GM19395 (cell line): Measurements from ENCODE around the gene HOXD12.

Experiments
- ATAC-seq: cut with Tn5 transposase; IDR thresholded peaks from one replicate; pipeline ENCODE4 v1.9.1; 2021; ENCODE audit warnings: mild to moderate bottlenecking, moderate library complexity; ENCODE audit not compliant: unreplicated experiment

Gene HOXD12, protein sequence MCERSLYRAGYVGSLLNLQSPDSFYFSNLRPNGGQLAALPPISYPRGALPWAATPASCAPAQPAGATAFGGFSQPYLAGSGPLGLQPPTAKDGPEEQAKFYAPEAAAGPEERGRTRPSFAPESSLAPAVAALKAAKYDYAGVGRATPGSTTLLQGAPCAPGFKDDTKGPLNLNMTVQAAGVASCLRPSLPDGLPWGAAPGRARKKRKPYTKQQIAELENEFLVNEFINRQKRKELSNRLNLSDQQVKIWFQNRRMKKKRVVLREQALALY

DNA sequence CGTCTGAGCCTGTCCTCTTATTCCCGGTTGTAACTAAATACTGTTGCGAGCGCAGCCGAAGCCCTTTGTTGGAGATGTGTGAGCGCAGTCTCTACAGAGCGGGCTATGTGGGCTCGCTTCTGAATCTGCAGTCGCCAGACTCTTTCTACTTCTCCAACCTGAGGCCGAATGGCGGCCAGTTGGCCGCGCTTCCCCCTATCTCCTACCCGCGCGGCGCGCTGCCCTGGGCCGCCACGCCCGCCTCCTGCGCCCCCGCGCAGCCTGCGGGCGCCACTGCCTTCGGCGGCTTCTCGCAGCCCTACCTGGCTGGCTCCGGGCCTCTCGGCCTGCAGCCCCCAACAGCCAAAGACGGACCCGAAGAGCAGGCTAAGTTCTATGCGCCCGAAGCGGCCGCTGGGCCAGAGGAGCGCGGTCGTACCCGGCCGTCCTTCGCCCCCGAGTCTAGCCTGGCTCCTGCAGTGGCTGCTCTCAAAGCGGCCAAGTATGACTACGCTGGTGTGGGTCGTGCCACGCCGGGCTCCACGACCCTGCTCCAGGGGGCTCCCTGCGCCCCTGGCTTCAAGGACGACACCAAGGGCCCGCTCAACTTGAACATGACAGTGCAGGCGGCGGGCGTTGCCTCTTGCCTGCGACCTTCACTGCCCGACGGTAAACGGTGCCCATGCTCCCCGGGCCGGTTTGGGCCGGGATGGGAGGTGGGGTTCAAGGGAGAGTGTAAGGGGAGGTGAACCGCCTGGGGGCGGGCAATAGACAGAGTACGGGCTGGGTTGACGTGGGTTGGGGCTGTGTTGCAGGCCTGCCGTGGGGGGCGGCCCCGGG is at the start of gene HOXD12:
Gene HOXD12, plus strand, starts transcription at position 68 of the 819 bp plus-strand sequence. Its CDS starts 7 bp downstream, at position 75.
- no peak for ATAC-seq

DNA sequence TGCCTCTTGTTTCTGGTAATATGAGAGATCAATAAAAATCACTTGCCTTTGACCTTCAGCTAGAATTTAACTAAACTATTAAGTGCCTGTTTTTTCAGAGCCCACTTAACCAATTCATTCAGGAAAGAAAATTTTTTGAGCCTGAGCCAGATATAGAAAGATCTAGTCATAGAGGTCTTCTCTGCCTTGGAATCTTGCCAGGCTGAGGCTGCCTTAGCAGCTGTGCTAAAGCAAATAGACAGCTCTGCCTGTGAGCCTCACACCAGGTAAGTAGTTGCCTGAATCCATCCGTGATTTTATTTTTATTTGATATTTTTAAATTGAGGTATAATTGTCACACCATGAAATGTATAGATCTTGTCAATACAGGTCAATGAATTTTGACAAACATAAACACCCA is 43.2 kb upstream of the HOXD12 start:
- ATAC-seq: no peak

DNA sequence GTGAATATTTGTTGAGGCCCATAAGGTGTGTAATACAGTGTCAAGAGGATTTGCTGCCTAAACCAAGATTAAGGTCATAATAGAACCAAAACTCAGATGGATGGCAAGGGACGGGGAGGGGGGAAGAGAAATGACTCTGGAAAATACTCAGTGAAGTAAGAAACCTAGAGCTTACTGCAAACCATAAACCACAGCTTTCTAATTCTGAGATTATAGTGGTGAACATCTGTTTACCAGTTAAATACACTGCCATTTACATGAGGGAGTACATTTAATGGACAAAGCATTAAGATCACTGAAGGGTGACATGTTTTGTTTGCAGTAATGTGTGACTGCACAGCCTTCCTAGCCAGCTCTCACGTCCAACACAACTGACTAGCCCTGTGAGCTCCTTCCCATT is 35.6 kb upstream of the HOXD12 start:
- no peak for ATAC-seq

DNA sequence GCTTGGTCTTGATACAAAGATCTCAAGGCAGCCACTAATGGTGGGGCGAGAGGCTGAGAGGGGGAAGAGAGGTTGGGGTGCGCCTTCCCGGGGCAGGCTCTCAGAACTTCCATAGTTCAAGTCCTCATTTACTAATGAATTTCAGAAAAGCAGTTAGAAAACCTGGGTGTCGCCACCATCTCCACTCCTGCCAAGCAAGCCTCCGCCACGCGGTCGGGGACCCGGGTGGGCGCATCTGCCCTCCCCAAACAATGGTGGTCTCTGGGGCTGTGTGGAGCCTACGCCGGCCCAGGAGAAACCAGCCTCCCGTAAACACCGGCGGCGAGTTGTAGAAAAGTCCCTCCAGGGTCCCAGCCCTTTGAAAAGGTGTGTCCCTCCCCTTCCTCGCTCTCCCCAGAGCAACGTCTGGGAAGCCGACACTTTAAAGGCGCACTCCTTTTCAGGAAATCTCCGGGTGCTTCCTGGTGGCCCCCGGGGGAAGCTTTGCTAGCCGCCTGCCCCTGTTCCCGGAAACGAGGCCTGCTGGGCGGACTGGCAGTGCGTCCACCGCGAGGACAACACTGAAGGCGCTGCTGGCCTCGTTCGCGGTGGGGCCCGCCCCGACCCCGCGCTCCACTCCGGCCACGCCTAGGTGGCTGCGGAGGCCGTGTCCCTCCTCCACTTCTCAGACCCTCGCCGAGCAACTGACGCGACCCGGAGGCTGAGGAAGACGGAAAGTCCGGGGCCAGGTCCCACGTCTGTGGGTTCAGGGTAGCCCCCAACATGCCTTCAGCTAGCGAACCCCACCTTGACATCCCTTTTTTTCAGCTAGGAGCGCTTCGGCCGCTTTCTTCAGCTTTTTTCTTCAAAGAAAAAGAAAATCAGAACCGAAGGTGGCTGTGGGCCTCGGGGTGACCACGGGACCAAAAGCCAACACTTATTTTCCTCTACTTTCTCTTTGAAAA is 32.7 kb upstream of the HOXD12 start:
- ATAC-seq: no peak

DNA sequence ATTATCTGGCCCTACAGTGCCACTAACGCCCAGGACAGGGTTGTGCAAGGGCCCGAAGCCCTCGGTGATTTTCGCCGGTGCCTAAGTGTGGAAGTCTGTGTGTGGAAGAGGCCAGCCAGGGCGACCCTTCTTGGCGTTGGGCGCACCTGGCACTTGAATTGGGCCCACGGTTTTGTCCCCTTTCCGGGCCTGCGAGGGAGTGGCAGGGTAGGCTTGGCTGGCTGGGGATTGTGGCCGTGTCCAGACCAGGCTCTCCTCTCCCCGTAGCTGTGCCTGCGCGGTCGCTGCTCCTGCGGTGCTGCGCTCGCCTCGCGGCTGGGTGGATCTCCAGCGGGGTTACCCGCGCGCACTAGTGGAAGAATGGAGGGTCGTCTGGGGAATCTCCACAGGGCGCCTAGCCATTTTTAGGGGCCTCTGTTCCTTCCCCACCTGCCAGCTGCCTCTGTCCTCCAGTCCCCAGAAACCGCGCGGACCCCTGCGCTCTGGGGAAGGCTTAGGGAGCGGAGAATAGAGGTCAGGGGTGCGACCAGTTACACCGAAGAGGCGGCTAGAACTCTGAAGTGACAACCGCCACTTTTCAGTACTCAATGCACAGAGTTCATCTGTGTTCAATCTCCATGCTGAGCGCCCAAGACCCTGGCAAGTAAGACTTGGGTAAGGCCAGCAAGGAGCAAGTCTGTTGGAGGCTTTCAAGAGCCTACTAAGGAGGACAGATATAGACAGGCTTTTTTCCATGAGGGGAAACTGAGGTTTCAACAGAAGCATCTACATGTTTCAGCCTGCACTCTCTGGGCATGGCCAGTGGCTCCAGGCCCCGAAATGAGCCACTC is 31.8 kb upstream of the HOXD12 start:
- no peak for ATAC-seq

DNA sequence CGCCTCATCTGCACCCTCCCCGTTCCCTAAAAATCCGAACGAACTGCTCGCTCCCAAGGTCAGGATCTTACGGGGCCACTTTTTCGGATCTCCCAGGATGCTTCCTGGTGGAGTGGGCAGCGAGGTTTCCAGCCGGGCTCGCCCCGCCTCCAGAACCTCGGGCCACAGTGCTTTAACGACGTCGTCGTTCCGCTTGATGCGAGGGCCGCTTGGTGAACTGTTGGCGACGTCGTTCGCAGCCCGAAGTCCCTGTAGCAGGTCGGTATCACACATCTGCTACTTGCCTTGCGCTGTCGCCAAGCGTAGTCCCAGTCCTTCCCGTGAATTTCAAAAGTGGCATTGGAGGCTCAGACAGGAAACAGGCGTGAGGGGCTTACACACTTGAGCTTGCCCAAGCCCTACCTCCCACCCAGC is 31.2 kb upstream of the HOXD12 start:
- ATAC-seq: no peak

DNA sequence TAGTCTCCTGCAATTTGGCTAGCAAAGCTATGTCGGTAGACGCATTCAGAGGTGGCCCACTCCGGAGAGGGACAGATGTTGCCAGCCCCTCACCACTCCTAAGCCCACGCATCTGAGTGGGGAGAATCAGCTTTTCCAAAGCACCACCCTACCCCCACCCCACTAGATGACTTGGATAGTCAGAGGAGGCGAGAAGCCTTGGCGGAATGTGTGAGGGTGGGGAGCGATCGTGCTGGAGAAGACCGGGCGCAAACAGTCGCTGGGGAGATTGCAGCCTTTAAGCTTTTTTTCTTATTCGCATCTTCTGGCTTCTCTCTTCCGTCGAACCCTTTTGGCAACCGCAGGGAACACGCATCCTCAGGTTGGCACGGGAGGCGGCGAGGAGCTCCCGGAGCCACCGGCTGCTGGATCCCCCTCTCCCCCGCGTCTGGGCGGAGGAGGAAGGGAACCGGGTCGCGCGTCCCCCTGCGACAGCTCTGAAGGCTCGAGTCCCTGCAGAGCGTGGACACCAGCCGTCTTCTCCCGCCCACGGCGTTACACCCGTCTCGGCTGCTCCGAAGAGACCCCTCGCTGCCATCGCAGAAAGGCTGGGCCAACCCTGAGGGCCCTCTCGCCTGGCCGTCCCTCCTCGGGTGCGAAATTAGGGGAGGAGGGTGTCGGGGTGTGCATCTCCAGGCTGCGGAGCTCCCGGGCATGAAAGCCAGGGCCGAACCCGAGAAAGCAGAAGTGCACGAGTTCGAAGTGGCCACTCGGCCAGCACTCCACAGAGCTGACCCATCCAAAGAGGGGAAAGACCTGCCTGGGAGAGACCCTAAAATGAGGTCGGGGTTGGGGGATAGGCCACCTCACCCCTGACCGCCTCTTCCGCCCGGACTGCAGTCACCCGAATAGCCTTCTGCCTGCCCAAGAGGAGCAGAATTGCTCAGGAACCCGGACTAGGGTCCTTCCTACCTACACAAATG is 28.0 kb upstream of the HOXD12 start:
- ATAC-seq: no peak

DNA sequence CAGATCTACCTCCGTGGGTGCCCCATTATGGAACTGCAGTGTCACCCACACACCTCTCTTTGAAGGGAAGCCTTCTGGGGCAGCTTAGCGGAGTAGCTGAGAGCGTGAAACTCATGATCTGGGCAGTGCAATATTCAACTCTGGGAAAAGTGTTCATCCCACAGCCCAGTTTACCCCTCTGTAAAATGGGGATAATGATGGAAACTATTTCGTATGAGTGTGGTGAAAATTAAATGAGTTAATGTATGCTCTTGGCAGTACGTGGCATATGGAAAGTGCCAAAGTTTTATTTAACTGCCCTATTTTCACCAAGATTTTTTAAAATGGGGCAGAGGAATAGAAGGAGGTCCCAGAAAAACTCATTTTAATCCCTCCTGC is 27.3 kb upstream of the HOXD12 start:
- no peak for ATAC-seq

DNA sequence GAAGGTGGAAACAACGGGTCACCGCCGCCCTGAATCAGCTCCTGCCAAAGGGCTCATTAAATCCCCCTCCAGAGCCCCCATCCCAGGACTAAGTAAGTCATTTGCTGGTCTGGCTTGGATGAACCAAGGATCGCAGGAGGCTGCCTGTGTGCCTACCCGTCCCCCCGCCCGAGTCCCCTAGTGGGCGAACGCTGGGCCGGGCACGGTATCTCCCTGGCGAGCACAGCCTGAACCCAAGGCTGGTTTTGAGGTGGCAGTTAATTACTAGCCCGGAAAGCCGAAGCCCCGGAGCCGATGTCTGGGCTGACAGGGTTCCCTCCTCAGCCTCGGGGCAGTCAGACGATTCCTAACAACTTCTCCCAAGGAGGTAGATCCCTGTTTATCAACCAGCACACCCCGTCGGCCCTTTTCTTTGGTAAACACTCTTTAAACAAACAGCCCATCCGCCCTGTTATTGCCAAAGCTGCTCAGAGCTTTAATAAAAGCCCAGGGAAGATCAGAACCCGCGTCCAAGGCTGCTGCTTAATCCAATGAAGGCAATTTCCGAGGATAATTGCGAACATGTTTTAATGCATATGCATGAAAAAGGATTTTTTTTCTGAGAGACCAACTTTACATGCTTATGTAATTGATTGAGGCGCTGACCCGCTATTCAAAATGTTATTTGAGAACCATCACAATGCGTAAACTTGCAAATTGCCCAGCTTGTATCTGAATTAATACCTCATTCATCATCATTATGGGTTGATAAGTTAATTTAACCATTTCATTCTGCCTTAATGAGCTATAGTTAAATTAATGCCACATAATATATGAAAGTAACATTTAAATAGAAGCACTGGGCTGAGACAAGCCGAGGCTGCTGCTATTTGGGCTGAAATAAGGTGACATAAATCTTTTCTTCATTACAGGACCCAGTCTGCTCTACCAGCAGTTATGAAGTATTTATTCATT is 26.4 kb upstream of the HOXD12 start:
- ATAC-seq: no peak

DNA sequence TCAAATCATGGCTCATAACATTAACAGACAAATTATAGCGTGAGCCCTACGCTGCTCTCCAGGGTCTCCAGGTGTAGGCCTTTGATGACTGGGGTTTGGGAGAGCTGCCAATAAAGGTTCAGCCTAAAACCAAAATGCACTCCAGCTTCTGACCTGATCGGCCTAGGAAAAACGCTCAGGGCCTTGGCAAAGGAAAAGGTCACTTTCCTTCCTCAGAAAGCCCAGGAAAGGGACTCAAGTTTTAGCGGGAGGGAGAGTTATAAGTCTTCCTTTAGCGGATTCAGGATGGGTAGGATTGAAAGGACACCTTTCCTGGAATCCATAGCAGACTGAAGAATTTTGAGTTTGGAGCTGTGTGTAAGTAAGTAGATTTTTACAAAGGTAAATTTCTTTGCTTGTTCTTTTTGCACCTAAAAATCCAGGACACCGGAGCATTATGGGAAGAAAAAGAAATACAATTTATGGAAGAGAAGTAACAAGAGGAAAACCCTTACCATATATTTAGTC is 24.6 kb upstream of the HOXD12 start:
- no peak for ATAC-seq

DNA sequence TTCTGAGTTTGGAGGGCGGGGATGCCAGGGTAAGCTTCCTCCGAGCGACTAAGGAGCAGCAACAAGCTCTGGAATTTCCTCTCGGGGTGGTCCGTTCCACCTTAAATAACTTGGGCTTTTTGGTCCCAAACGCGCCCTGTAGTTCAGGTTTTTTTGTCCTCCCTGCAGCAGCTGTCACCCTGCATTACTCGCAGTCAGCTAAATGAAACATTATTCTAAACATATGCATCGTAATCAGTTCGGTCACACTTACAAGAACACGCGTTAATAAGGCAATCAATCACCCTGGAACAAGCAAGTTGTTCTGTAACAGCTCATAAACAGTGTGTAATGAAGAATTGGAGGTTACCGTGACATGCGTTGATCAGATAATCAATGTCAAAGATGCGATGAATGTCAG is 24.1 kb upstream of the HOXD12 start:
- ATAC-seq: no peak

DNA sequence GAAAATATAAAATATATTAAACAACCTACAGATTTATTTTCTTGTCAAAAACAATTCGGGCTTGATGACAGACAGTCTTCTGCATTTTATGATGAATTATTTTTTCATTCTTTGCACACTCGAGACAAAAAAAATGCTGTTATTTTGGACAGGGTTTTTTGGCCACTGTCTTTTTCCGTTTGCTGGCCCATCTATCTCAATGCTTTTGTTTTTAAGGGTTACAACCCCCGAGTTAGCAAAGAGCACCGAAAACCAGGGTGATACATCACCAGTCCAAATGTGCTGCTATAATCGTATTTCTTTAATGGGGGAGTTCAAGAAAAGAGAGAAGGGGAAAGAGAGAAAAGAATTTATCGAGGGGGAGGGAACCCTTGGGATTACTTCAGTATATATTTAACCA is 23.5 kb upstream of the HOXD12 start:
- ATAC-seq: no peak

DNA sequence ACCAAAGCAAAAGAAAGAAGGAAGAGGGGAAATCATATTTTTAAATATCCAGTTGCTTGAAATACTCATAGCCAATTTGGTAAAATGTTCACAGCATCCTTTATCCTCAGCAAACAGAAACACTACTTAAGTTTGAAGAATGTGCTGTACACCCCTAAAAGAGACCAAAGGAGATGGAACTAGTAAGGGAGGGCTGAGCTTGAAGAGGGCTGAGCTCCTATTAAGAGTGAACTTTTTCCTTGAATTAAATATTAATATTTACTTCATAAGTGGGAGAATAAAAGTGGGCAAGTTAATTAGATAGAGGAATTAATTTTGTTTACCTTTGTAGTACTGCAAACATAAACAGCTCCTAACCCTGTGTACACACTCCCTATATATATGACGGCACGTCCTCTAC is 22.8 kb upstream of the HOXD12 start:
- ATAC-seq: no peak

DNA sequence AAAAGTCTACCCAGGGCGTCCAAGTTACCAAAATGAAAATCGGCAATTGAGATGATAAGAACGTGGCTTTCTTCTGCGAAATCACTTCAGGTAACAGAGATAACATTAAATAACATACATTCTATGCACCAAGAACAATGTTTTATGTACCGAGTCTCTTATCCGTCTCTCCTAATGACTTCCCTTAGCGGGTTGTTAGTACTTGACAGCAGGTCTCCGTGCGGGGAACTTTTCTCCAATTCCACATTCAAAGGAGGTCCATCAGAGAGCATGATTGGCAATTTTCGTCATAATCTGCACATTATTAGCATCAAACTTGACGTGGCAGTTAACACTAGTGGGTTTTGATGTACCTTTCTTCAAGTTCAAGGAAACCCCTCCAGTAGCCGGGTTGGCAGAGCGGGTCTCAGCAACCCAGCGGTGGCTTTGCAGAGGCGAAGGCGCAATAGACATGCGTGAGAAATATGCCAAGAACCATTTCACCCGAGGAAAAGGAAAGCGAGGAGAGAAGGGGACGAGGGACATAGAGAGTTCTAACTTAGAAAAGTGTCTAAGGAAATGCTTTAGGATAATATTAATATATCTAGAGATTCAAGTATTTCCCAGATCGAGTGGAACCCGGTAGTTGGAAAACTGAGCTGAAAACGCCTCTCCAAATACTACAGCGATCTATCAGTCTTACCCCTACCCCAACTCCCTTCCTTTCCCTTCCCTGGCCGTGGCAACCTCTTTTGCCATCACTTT is 20.9 kb upstream of the HOXD12 start:
- ATAC-seq: no peak

DNA sequence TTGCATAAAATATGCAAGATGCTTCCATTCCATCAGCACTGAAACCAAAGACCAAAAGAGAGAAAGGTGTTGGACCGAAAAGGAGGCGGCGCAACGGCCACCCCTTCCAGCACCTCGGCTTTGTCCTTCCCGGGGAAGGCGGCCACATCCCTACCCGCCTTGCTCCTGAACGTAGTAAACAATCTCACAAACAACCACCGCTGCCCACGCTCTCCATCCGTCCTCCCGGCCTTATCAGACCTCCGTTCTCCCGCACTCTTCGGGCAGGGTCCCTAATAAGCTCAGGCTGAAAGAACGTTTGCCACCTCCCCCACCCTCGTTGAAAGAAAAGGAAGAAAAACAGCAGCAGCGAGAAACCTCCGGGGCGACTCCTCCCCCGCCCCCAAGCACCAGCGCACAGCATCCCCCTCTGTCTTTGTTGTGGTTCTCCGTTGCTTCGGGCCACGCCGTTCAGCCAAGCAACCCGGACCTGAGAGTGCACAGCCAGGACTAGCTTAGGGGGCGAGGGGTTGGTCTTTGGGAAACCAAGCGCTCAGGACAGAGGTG is 20.2 kb upstream of the HOXD12 start:
- no peak for ATAC-seq

DNA sequence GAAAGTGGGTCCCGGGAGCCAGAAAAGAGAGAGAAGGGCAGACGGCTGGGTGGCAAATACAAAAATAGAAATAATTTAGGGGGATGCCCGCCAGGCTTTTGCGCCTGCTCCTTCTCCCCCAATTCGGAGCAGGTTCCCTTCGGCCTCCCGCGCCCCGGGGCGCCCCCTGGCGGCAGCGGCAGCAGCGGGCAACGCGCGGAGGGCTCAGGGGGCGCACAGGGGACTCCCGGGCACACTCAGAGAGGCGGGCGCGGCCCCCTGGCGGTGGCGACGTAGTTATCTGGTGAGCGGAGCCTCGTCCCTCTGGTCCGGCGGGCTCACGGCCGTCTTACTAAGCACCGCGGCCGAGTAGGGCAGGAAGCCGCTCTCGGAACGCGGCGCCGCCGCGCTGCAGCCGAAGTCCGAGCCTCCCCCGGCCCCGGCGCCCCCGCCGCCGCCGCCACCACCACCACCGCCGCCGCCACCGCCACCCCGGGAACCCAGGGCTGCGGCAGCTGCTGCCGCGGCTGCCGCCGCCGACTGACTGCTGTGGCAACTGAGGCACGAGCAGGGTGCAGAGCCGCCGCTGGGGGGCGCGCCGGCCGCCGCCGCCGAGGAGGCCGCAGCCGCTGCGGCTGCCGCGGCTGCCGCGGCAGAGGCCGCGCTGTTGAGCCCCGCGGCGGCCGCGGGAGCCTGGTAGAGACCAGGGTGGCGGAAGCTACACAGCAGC is 19.6 kb upstream of the HOXD12 start:
- ATAC-seq: no peak
